DND-41 (cell line): ENCODE measurements around the gene SBF1.

Experiments
- CTCF ChIP-seq: IDR thresholded peaks from 2 replicates; pipeline ENCODE4 v1.5.1; 2012; ENCODE audit warnings: borderline replicate concordance, low read length, moderate library complexity, mild to moderate bottlenecking; ENCODE audit not compliant: poor library complexity, severe bottlenecking; ENCODE audit errors: extremely low read depth
- EZH2 ChIP-seq: IDR thresholded peaks from 3 replicates; pipeline ENCODE4 v1.6.1; 2012; ENCODE audit warnings: borderline replicate concordance, low read depth, mild to moderate bottlenecking, moderate library complexity, low read length, inconsistent platforms; ENCODE audit not compliant: severe bottlenecking

GRCh38 chr22:50522208-50522805 lies 47.5 kb upstream of the SBF1 start:
- TF ChIP-seq CTCF, result no peak
- TF ChIP-seq EZH2, result no peak
